HG03196 (cell line): Measurements from ENCODE around the gene TSPAN33.
"Not testable (repeated sequence)": the region's sequence is repeated elsewhere in the genome, so short reads cannot be mapped to it uniquely, and the experiment has no call there.

Experiments
- ATAC-seq: cut with Tn5 transposase; IDR thresholded peaks from one replicate; pipeline ENCODE4 v1.9.1; 2021; ENCODE audit not compliant: unreplicated experiment

TSPAN33 gene

GRCh38 chr7:129144095-129144833 is at the start of gene TSPAN33:
TSPAN33 (plus strand) TSS chr7:129144707; CDS start chr7:129144981, 274 bp downstream.
- peak; percentile 65 for ATAC-seq

GRCh38 chr7:129095258-129095657 is 49.2 kb upstream of the TSPAN33 start:
- peak; percentile 79 for ATAC-seq

- no peak for ATAC-seq
Observed at GRCh38 chr7:129098409-129099084, 46.0 kb upstream of the TSPAN33 start.

- no peak for ATAC-seq
Observed at GRCh38 chr7:129100827-129101166, 43.7 kb upstream of the TSPAN33 start.

- no peak for ATAC-seq
Observed at GRCh38 chr7:129101746-129102145, 42.8 kb upstream of the TSPAN33 start.

GRCh38 chr7:129103561-129104324 is 40.8 kb upstream of the TSPAN33 start:
- no peak for ATAC-seq

- ATAC-seq: no peak
Observed at GRCh38 chr7:129108581-129108980, 35.9 kb upstream of the TSPAN33 start.

- ATAC-seq: no peak
Observed at GRCh38 chr7:129110258-129110981, 34.1 kb upstream of the TSPAN33 start.

GRCh38 chr7:129110982-129111376 is 33.5 kb upstream of the TSPAN33 start:
- ATAC-seq: no peak

- ATAC-seq: no peak
Observed at GRCh38 chr7:129115676-129116075, 28.8 kb upstream of the TSPAN33 start.

GRCh38 chr7:129118182-129118581 is 26.3 kb upstream of the TSPAN33 start:
- no peak for ATAC-seq

- no peak for ATAC-seq
Observed at GRCh38 chr7:129118976-129119375, 25.5 kb upstream of the TSPAN33 start.

GRCh38 chr7:129121501-129122077 is 22.9 kb upstream of the TSPAN33 start:
- not testable (repeated sequence) for ATAC-seq

GRCh38 chr7:129122078-129122750 is 22.3 kb upstream of the TSPAN33 start:
- peak; percentile 48 for ATAC-seq

- peak; percentile 70 for ATAC-seq
Observed at GRCh38 chr7:129122751-129123509, 21.6 kb upstream of the TSPAN33 start.

GRCh38 chr7:129123510-129123857 is 21.0 kb upstream of the TSPAN33 start:
- no peak for ATAC-seq

- ATAC-seq: no peak
Observed at GRCh38 chr7:129126314-129126713, 18.2 kb upstream of the TSPAN33 start.

GRCh38 chr7:129127154-129127553 is 17.4 kb upstream of the TSPAN33 start:
- ATAC-seq: no peak

- no peak for ATAC-seq
Observed at GRCh38 chr7:129127601-129128000, 16.9 kb upstream of the TSPAN33 start.
